Hindlimb muscle (tissue), 1 donor: Measurements from ENCODE around the gene HPCA. TPM values are rescaled to one million over a fixed set of nuclear protein-coding genes. Genes with fewer than 3 reads are reported as not detected.

Experiments used
- DNase-seq: peaks from one replicate; pipeline ENCODE4 v3.0.0-alpha.2; 2013
- polyA plus RNA-seq: library from polyadenylated mRNA; unstranded; fragments of 120-200 nt; gene quantifications from one replicate; pipeline ENCODE4 v1.2.1, GENCODE V29; 2013; ENCODE audit not compliant: insufficient read length

HPCA gene
- polyA plus RNA-seq, 1 donor: 0.92 TPM

- DNase-seq: no peak
Observed at GRCh38 chr1:32937061-32937460, 50.8 kb downstream of the HPCA start.

GRCh38 chr1:32939655-32940371 lies 53.5 kb downstream of the HPCA start:
- DNase-seq: peak; percentile 57

- DNase-seq: no peak
Observed at GRCh38 chr1:32944180-32944579, 57.9 kb downstream of the HPCA start.

Other genes starting within 250 kb of the HPCA start
- gene ZBTB8OS, start 235.9 kb upstream of the HPCA start, polyA plus RNA-seq: 23.2 TPM
- gene RBBP4, start 235.3 kb upstream of the HPCA start, polyA plus RNA-seq: 149 TPM
- gene SYNC, start 183.7 kb upstream of the HPCA start, polyA plus RNA-seq: 51.6 TPM
- 40.4 TPM for gene YARS1, start 69.1 kb upstream of the HPCA start, polyA plus RNA-seq
- gene S100PBP, start 68.8 kb upstream of the HPCA start, polyA plus RNA-seq: 23.7 TPM
- gene FNDC5, start 15.6 kb upstream of the HPCA start, polyA plus RNA-seq: 209 TPM
- 5.7 TPM for gene TMEM54, start 14.9 kb downstream of the HPCA start, polyA plus RNA-seq
- 12.0 TPM for gene RNF19B, start 78.3 kb downstream of the HPCA start, polyA plus RNA-seq
- gene AK2, start 150.4 kb downstream of the HPCA start, polyA plus RNA-seq: 124 TPM
- gene AZIN2, start 194.7 kb downstream of the HPCA start, polyA plus RNA-seq: 5.2 TPM